GM18868 (cell line): ENCODE results near the gene PGA5.

Experiments used
- ATAC-seq: cut with Tn5 transposase; IDR thresholded peaks from one replicate; pipeline ENCODE4 v1.9.1; 2021; ENCODE audit warnings: mild to moderate bottlenecking, moderate library complexity; ENCODE audit not compliant: unreplicated experiment

The PGA5 gene

DNA sequence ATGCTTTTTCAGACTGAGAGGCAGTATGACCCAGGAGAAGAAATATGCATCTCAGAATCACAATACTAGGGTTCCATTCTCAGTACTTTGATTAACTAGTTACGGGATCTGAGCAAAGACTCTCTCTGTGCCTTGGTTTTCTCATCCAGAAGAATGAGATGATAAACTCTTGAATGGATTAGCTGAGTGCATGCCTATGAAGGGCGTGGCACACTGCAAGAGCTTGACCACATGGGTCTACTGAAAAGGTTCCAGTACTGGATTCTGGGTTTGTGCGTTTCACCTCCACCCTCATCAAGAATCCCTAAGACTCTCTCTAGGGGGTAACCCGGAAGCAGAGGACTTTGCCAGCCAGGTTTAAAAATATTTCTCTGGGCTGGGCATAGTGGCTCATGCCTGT, 25.6 kb downstream of the PGA5 start:
- no peak for ATAC-seq

DNA sequence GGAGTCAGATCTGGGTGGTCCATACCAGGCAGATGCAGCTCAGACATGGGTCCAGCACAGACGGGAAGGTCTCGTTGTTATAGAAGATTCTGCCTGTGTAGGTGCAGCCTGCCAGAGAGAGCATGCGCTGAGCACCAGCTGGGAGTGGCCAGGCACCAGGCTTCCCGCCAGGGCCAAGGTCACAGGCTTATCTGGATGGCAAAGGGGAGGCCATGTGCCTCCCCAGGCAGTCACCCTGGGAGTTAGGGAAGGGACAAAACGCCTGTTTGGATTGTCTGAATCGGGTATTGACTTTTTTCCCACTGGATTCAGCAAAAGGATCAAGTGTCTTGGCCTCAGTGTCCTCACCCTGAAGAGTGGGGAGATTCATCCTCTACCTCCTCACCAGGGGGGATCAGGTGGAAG, 26.5 kb downstream of the PGA5 start:
- ATAC-seq: no peak

DNA sequence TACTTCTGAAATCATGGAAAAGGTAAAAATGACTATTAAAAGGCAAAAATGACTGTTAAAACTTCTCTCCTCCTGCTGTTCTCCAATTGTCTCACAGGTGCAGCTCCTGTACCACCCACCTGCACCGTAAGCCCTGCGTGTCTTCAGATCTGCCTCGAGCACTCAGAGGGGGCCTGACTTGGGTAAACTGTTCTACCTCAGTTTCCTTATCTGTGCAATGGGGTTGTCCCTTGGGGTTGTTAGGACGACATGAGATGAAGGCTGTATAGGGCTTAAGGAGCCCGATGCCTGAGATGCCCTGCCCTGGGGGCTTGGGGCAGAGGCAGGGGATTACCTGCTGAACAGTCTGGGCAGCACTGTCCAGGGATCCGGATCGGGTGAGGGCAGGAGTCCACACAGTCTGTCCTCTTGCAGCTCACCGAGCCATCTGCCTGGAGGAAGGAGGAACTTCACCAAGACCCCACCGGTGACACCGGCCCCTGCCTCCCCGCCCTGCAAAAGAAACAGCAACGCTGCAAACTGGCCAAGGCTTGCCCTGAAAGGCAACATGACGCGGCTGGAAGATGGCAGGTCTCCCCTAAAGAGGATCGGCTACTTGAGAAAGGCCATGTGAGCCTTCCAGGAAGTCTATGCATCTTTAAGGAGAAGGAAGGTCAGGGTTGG, 27.7 kb downstream of the PGA5 start:
- ATAC-seq: no peak

DNA sequence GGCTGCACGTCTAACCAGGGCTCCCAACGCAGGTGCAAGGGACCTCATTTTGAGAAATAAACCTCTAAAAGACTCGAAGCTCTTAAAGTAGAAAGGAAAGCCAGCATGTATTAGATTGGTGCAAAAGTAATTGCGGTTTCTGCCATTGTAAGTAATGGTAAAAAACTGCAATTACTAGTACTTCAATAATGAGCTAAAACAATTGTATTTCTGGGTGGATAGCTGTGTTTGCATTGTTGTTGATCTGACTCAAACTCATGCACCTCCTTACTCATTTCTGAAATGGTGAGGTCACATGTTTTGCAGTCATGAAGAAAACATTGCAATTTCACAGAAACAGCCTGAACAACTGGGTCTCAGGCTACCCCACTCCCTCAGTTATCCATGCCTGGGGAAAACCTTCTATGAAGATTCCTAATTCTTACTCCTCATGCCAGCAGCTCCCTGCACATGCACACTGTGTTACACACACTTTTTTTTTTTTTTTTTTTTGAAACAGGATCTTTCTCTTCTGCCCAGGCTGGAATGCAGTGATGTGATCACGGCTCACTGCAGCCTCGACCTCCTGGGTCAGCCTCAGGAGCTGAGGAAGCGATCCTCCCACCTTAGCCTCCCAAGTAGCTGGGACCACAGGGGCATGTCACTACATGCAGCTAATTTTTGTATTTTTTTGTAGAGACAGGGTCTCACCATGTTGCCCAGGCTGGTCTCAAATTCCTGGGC, 29.5 kb downstream of the PGA5 start:
- no peak for ATAC-seq

DNA sequence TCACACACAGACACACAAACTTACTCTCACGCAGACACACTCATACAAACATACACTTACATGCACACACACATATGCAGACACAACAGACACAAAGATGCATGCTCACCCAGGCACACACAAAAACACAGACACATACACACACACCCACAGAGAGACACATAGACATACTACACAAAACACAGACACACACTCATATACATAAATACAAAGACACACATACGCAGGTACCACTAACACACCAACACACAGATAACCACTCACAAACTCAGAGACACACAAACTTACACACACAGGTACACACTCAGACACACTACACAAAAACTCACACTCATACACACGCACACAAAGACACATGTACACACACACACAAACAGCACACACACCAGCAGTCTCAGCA, 31.8 kb downstream of the PGA5 start:
- no peak for ATAC-seq

DNA sequence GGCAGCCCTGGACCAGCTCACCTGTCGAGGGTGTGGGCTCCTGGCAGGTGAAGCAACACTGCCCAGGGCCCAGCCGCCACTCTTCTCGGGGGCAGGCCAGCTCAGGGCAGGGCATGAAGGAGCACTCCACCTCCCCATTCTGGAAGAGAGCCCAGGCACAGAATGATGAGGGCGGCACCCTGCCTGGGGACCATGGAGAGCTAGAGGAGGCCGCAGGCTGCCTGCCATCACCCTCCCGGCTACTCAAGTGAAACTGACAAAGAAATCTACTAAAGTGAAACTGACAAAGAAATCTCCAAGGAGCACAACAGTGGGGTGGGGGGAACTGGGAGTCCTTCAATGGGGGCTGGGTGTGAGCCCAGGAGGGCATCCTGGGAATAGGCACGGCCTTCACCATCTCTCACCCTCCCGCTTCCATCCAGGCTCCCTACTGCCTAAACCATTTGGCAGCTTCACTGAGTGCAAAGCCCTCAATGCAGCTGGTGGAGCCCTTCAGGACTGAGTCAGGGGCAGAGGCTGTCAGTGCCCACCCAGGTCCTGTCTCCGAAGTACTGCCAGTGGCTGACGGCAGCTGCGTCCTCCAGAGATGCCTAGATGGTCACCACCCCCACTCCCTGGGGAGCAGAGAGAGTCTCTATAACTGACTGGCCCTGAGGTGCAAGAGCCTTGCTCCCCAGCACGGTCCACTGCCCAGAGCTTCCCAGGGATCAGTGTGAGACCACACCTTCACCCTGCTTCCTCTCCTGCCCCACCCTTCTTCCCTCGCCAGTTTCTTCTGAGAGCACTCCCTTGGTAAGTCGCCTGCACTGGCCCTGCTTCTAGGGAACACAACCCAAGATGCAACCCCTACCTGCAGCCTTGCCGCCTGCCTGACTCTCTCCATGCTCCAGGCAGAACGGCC, 32.5 kb downstream of the PGA5 start:
- no peak for ATAC-seq

DNA sequence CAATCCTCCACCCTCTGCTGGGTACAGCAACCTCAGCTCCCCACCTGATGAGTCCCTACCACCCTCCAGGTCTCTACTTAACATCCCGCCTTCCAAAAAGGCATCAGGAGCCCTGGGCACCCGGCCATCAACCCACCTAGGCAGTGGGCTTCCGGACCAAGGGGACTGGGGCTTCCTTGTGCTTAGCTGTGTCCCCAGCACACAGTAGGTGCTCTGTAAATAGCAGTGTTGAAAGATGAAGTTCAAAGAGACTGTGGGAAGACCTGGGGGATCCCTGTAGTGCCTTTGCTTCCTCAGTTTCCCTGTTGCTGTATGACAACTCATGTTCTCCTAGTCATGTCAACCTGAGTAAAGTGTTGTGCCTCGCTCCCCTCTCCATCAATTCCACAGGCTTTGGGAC, 33.1 kb downstream of the PGA5 start:
- ATAC-seq: no peak

DNA sequence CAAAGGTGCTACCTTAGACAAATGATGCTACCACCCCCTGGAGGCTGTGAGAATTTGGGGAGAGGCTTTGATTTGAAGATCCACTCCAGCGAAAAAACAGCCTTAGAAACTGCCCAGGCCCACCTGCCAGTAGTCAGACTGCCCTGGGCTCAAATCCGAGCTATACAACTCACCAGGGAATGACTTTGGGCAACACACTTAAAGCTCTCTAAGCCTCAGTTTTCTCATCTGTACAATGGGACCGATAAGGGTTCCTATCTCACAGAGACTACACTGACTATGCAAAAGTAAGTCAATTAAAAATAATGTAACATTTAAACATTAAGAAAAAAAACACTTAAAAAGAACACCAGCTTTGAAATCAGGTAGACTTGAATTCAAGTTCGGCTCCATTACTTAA, 34.2 kb downstream of the PGA5 start:
- no peak for ATAC-seq

DNA sequence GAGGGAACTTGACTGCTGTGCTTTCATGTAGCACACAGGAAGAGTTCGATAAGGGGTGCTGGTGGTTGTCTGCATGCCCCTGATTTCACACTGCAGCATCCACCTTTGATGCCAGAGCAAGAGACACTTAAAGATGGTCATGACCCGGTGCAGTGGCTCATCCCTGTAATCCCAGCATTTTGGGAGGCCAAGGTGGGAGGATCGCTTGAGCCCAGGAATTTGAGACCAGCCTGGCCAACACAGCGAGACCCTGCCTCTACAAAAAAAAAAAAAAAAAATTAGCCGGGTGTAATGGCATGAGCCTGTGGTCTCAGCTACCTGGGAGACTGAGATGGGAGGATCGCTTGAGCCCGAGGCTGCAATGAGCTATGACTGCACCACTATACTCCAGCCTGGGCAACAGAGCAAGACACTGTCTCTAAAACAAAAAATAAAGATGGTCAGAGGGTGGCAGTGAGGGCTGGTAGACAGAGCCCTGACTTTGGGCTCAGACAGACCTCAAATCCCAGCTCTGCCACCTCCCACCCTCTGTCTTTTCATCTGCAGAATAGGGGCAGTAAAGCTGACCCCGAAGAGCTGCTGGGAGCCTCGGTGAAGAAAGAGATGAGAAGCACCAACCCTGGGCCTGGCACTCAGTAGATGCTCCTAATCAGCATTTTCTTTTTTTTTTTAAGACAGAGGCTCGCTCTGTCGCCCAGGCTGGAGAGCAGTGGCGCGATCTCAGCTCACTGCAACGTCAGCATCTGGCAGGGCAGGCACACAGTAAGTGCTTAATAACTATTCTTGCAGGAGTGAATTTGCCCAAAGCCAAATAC, 36.4 kb downstream of the PGA5 start:
- no peak for ATAC-seq

DNA sequence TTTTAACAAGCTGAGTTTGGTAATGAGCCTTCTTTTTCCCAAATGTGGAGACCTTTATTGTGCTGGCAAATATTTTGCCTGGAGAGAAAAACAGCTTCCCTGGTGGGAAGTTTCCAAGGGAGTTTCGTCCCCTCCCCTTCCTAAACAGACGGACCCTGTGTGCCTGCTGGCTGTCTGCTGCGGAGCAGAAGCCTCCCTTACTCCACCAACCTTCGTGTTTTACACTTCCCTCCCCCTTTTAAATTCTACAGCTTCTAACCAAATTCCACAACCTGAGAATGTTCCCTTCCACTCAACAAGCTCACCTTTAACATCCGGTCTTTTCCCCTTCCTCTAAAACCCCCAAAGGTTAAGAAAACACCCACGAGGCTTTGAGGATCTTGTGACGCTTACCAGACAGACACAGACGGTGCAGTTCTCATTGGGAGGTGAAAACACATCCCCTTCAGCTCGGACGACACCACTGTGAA, 37.1 kb downstream of the PGA5 start:
- no peak for ATAC-seq

DNA sequence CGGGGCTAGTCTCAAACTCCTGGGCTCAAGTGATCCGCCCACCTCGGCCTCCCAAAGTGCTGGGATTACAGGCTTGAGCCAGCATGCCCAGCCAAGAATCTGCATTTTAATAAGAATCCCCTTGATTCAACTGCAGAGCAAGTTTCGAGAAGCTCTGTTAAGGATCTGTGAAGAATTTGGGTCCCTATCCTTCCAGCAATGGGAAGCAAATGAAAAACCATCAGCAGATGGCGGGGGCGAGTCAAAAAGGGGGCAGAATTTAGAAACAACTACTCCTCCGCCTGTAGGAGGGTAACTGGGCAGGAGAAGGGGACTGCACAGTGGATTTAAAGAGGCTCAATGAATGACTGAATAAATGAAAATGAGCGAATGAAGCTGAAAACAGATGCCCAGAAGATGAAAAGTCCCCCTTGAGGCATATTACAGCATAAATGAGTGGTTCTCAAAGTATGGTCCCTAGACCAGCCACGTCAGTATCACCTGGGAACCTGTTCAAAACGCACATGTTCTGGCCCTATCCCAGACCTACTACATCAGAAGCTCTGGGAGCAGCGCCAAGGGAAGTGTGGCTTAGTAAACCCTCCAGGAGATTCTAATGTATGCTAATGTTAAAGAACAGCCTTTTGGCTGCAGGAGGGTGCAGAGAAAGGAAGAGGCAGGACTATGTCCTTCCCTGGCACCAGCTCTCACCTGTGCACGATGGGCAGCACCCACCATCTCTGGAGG, 39.1 kb downstream of the PGA5 start:
- no peak for ATAC-seq

DNA sequence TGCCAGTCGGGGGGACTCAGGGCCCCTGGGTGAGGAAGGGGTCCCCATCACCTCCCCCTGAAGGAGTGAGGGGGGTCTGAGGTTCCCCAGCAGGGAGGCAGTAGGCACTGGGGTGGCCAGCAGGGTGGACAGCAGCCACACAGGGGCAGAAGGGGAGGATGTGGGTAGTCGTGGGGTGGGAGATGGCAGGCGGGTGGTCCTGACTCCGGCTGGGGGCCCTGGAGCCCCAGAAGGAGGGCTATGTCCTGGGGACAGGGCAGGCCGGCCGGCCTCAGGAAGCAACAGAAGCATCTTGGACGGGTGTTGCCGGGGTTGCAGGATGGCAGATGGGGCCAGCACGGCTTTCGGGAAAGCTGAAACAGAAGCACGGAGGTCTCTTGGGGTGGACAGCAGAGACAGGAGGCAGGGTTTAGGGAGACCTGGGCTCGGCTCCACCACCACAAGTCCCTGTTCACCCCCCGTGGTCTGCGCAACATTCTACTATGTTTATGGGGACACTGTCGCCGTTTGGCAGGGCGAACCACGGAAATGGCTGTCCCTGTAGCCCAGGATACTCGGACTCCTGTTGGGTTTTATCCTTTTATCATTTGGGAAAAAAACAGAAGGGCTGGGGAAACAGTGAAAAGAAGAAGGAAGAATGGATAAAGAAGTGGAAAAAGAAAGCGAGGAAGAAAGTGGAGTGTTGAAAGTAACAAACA, 40.1 kb downstream of the PGA5 start:
- ATAC-seq: no peak

DNA sequence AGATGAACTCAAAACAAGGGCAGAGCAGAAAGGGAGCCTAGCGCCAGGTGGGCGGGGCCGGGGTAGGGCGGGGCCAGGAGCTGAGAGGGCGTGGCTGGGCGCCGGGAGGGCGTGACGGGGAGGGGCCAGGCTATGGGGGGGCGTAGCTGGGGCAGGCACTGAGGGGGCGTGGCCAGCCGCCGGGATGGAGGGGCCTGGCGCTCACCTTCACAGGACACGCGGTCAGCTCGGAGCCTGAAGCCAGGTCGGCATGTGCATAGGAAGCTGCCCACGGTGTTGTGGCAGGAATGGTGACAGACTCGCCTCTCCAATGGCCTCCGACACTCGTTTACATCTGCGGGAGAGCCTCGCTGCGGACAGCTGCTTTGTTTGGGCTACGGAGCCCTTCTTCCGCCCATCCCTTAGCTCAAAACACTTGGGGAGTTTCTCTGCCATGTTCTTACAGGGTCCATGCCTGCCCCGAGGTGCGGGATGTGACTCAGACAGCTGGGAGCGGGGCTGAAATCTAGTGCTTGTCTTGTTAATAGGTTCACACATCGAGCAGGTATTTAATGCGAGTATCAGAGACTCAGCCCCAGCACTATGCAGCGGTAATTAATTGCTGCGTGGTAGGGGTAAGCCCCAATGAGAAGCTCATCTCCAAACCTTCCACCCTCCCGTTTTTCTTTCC, 40.7 kb downstream of the PGA5 start:
- ATAC-seq: no peak

DNA sequence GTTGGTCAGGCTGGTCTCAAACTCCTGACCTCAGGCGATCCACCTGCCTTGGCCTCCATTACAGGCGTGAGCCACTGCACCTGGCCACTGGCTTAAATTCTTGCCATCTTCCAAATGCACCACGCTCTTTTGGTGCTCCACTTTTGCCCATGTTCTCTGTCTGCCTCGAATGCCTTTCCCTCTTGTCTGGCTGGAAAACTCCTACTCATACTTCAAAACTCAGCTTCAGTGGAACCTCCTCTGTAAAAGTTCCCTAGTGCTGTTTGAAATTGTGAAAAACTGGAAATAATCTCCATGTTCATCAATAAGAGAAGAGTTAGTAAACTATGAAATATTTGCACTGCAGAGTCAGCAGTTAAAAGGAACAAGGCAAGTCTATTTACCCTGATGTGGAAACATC, 42.6 kb downstream of the PGA5 start:
- ATAC-seq: no peak

DNA sequence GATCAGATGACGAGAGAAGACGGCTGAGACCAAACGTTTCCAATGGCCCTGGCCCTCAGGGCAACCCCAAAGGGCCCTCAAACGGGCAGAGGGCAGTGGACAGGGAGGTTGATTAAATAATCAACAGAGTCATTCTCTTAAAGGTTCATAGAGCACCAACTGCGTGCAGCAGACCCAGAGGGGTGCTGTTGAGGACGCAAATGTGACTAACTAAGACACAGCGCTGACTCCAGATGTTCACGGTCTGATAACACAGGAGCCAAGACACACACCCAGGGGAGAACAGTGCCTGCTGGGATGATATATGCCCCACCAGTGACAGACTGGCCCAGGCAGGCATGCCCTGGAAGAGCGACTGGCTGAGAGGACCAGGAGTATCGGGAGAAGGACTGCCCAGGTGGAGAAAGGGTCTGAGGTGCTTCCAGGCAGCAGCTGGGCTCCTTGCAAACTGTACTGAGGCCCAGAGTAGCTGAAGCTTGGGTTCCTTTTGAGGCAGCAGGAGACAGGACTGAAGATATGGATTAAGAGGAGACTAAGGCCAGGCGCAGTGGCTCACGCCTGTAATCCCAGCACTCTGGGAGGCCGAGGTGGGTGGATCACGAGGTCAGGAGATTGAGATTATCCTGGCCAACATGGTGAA, 46.5 kb downstream of the PGA5 start:
- no peak for ATAC-seq

DNA sequence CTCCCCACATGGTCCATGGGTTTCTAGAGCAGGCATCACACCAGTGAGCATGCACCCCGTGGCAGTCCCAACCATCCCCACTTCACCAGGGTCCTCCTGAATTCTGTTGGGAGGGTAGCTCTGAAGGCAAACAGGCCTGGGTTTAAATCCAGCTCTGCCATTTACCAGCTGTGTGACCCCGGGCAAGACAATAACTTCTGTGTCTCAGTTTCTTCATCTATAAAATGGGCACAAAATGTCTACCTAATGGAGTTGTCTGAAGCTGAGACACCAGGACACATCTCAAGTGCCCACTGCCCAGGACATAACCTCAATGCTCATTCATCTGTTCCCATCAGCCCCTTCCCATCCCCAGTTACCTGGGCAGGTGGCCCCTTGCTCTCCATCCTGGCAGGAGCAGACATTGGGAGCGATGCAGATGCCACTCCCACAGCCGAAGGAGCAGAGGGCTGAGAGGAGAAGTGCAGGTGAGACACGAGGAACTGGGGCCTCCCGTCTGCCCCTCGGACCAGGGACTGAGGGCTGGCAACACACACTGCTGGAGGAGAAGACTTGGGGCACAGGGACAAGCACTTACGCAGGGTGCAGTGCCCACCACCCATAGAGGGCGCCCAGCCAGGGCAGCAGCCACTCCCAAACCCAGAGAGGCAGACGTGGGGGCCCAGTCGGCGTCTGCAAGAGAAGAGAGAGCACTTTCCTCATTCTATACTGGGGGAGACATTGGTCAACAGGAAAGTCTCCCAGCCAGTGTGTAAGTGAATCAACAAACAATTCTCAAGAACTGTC, 50.1 kb downstream of the PGA5 start:
- no peak for ATAC-seq

DNA sequence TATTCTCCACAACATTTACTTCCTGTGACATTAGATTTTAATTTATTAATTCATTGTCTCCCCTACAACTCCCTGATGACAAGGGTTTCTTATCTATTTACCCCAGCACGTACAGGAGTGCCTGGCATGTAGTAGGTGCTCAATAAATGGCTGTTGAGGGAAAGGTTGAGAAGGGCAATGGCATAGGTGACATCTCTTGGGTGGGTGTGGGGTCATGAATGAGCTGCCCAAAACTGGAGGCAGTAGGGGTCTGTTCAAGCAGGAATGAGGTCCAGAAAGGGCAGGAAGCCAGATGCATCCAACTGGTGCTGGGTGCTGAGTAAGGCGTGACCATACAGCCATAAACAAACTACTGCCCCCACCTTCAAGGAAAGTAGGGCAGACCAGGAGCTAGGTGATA, 51.4 kb downstream of the PGA5 start:
- ATAC-seq: no peak
